SK-N-SH treated with all-trans-retinoic acid at 6 μM for 48 hours (cell line): ENCODE data around the gene ABCC2.
"Not testable (repeated sequence)": the region's sequence is repeated elsewhere in the genome, so short reads cannot be mapped to it uniquely, and the experiment has no call there.

ENCODE experiments used
- BACH2 ChIP-seq: fragments of 250-450 bp; sonication (Bioruptor Pico); IDR thresholded peaks from 2 replicates; pipeline ENCODE4 v1.9.0; 2021; ENCODE audit warnings: mild to moderate bottlenecking, borderline replicate concordance
- CREB5 ChIP-seq: fragments of 250-450 bp; sonication (Bioruptor Pico); IDR thresholded peaks from 2 replicates; pipeline ENCODE4 v1.5.1; 2020; ENCODE audit warnings: low read depth, mild to moderate bottlenecking, moderate library complexity
- GLIS3 ChIP-seq: fragments of 250-450 bp; sonication (Bioruptor Pico); IDR thresholded peaks from 2 replicates; pipeline ENCODE4 v1.5.0; 2020; ENCODE audit warnings: mild to moderate bottlenecking, moderate library complexity
- PATZ1 ChIP-seq: fragments of 250-450 bp; sonication (Bioruptor Pico); IDR thresholded peaks from 2 replicates; pipeline ENCODE4 v1.8.0; 2020; ENCODE audit warnings: mild to moderate bottlenecking, moderate library complexity, borderline replicate concordance
- RARB ChIP-seq: fragments of 250-450 bp; sonication (Bioruptor Pico); IDR thresholded peaks from 2 replicates; pipeline ENCODE4 v1.8.0; 2021; ENCODE audit warnings: mild to moderate bottlenecking, moderate library complexity
- TCF4 ChIP-seq: fragments of 250-450 bp; sonication (Bioruptor Pico); IDR thresholded peaks from 2 replicates; pipeline ENCODE4 v1.8.0; 2021; ENCODE audit warnings: mild to moderate bottlenecking, moderate library complexity, borderline replicate concordance
- TSHZ2 ChIP-seq: fragments of 250-450 bp; sonication (Bioruptor Pico); IDR thresholded peaks from 2 replicates; pipeline ENCODE4 v1.5.0; 2020; ENCODE audit warnings: mild to moderate bottlenecking, moderate library complexity
- ZC3H10 ChIP-seq: fragments of 250-450 bp; sonication (Bioruptor Pico); IDR thresholded peaks from 2 replicates; pipeline ENCODE4 v1.5.1; 2021; ENCODE audit warnings: mild to moderate bottlenecking, moderate library complexity
- ZFP30 ChIP-seq: fragments of 450-650 bp; formaldehyde crosslinking; IDR thresholded peaks from 2 replicates; pipeline ENCODE4 v1.5.0; 2022; ENCODE audit warnings: mild to moderate bottlenecking, moderate library complexity
- ZNF8 ChIP-seq: fragments of 450-650 bp; formaldehyde crosslinking; IDR thresholded peaks from 2 replicates; pipeline ENCODE4 v1.5.0; 2020; ENCODE audit warnings: mild to moderate bottlenecking, moderate library complexity

GRCh38 chr10:99895066-99895465, 112.6 kb downstream of the ABCC2 start:
- TF ChIP-seq ZFP30 (CRISPR knock-in tag); GLIS3 (CRISPR knock-in tag); CREB5 (CRISPR knock-in tag); ZC3H10; TCF4; BACH2 (CRISPR knock-in tag); PATZ1 (CRISPR knock-in tag); TSHZ2; ZNF8 (CRISPR knock-in tag); RARB (CRISPR knock-in tag): not testable (repeated sequence)
